ENCODE data around the gene CCNY. TPM values are rescaled to one million over a fixed set of nuclear protein-coding genes. Genes with fewer than 3 reads are reported as not detected.

Gene CCNY
- total RNA-seq, 4 donors from 2014 or later = 21.7 to 27.7 (median 24.8) TPM

GRCh38 chr10:35372329-35372728, 36.0 kb downstream of the CCNY start:
- no peak overlapping the region for H3K4me3 ChIP-seq
- H3K27ac ChIP-seq = peak overlapping the region in 1 of 4 donors; percentile 45
- H3K36me3 ChIP-seq = no peaks in the 10 kb centered on the region
- no peaks in the 10 kb centered on the region for H3K27me3 ChIP-seq
- H3K4me1 ChIP-seq = peaks cover 0 to 26% (median 0%) of the 10 kb centered on the region in 4 donors
- H3K9me3 ChIP-seq = no peaks in the 10 kb centered on the region
- no peak for TF ChIP-seq POLR2A (IDR thresholded peaks at IDR 0.05)
- no peak for TF ChIP-seq CTCF (IDR thresholded peaks at IDR 0.05)
- no peak for DNase-seq

GRCh38 chr10:35375091-35375765, 38.9 kb downstream of the CCNY start:
- peaks cover 0 to 22% (median 4%) of the 10 kb centered on the region in 4 donors for H3K4me1 ChIP-seq
- no peaks in the 10 kb centered on the region for H3K9me3 ChIP-seq
- H3K27me3 ChIP-seq = no peaks in the 10 kb centered on the region
- no peak overlapping the region for H3K27ac ChIP-seq
- H3K36me3 ChIP-seq = no peaks in the 10 kb centered on the region
- no peak overlapping the region for H3K4me3 ChIP-seq
- TF ChIP-seq POLR2A (IDR thresholded peaks at IDR 0.05) (no peak), CTCF (IDR thresholded peaks at IDR 0.05) (no peak)
- DNase-seq = no peak

GRCh38 chr10:35377050-35377728, 40.9 kb downstream of the CCNY start:
- Histone ChIP-seq H3K27ac (no peak overlapping the region), H3K4me3 (no peak overlapping the region), H3K36me3 (no peaks in the 10 kb centered on the region), H3K27me3 (no peaks in the 10 kb centered on the region), H3K4me1 (peaks cover 0 to 17% (median 4%) of the 10 kb centered on the region in 4 donors), H3K9me3 (no peaks in the 10 kb centered on the region)
- DNase-seq = no peak
- TF ChIP-seq CTCF (IDR thresholded peaks at IDR 0.05) (no peak), POLR2A (IDR thresholded peaks at IDR 0.05) (no peak)

GRCh38 chr10:35378541-35379210, 42.4 kb downstream of the CCNY start:
- H3K4me1 ChIP-seq = peaks cover 0 to 11% (median 4%) of the 10 kb centered on the region in 4 donors

More at GRCh38 chr10:35378541-35379210, 42.4 kb downstream of the CCNY start:
- no peaks in the 10 kb centered on the region for H3K36me3 ChIP-seq
- no peak for DNase-seq
- TF ChIP-seq CTCF (IDR thresholded peaks at IDR 0.05) (no peak), POLR2A (IDR thresholded peaks at IDR 0.05) (no peak)
- no peaks in the 10 kb centered on the region for H3K27me3 ChIP-seq
- H3K27ac ChIP-seq = peak overlapping the region in 2 of 4 donors; percentile 45 to 56
- no peaks in the 10 kb centered on the region for H3K9me3 ChIP-seq
- no peak overlapping the region for H3K4me3 ChIP-seq

Data from Peyer's patch (tissue), 4 donors.